HG03196 (cell line): ENCODE measurements around the gene ZNF317.

Experiments
- ATAC-seq: cut with Tn5 transposase; IDR thresholded peaks from one replicate; pipeline ENCODE4 v1.9.1; 2021; ENCODE audit not compliant: unreplicated experiment

ZNF317 gene

DNA sequence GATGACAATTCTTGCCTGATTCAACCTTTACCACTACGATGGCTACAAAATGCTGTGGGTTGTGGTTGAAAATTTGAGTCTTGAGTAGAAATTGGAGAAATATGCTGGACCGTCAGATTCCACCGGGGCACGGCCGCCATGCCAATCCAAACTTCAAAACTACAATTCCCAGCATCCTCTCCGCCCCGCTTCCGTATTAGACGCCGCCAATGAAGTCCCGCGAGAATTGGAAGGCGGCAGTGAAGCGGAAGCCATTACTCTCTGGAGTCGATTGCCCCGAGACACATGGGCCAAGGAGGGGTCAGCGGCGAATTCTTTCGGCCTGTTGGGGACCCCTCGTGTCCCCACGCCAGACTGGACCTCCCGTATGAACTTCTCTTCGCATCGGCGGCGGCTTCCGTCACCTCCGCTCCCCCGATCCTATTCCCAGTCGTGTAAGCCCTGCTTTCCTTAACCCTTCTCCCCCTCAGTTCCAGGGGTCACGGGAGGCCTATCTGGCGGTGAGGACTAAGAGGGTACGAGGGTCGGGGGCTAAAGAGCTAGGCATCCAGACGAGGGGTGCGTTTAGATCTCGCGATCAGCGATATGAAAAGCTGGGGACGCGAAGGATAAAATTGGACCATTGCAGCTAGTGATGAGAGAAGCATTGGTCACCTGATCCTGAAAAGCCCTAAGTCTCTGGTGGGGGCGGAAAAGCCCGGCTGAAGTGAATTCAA is at the start of gene ZNF317:
Gene ZNF317, plus strand, starts transcription at position 239 of the 716 bp plus-strand sequence. CDS start 15,620 bp downstream, outside the sequence.
- ATAC-seq = peak; percentile 97

DNA sequence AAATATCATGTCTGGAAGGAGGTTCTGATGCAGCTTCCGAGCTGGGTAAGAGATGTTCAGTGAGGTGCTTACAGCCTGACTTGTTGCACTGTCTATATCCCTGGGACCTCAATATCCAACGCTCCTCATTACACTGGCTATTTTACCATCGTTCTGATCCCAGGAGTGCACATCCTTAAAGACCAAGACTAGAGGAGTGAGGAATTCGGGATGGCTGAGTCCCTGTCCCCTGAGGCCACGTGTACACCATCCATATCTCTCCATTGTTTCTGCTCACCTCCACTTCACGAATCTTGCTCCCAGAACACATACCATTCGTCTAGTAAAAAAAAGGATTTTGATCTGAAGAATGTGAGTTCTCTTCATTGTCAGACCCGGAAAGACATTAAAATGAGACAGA is 32.8 kb upstream of the ZNF317 start, which contains the start of gene OR7G2:
Gene OR7G2, minus strand, starts transcription at position 101 of the 400 bp plus-strand sequence. CDS start 4,232 bp downstream, outside the sequence.
- no peak for ATAC-seq

DNA sequence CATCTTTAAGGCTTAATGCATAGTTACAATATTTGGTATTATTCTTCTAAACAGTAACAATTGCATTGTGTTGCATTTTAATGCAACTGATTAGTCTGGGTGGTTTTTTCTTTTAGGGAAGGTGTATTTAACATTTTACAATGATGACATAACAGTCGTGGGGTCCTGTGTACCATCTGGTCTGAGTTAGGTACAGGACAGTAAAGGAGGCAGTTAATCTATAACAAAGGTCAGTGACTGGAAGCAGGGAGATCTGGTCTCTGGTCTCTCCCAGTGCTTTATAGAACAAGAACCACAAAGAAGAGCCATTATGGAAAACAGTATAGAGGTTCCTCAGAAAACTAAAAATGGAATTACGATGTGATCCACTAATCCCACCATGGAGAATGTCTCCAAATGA is 30.2 kb upstream of the ZNF317 start:
- ATAC-seq = no peak

DNA sequence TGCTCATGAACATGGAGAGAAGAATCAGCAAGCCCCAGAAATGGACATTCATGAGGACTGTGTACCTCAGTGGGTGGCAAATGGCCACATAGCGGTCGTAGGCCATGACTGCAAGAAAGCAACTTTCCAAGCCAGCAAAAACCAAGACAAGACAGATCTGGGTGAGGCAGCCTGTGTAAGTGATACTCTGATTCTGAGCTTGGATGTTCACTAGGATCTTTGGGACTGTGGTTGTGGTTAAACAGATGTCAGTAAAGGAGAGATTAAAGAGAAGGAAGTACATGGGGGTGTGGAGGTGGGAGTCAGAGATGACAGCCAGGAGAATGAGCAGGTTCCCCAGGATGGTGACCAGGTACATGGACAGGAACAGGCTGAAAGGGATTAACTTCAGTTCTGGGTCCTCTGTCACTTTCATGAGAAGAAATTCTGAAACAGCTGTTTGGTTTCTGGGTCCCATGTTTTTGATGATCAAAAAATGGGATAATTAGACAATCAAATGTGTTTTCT is 24.8 kb upstream of the ZNF317 start, which contains the start of gene OR7G1:
Gene OR7G1, minus strand, starts transcription at position 457 of the 507 bp plus-strand sequence. Its CDS starts 0 bp downstream, at position 457.
- ATAC-seq = no peak

DNA sequence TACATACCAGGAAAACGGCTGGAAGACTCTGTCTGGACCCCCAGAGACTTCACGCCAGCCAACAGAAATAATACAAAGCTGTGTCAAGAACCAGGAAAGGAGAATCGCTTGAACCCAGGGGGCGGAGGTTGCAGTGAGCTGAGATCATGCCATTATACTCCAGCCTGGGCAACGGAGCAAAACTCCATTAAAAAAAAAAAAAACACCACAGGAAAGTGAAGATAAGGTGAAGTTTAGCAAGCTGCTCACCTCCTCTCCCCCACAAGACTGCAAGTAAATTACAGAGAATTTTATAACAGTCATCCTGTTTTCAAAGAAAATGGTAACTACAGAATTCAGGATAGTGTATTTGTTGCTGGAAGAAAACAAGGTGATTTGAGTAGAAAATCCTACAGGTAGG is 23.6 kb upstream of the ZNF317 start:
- no peak for ATAC-seq

DNA sequence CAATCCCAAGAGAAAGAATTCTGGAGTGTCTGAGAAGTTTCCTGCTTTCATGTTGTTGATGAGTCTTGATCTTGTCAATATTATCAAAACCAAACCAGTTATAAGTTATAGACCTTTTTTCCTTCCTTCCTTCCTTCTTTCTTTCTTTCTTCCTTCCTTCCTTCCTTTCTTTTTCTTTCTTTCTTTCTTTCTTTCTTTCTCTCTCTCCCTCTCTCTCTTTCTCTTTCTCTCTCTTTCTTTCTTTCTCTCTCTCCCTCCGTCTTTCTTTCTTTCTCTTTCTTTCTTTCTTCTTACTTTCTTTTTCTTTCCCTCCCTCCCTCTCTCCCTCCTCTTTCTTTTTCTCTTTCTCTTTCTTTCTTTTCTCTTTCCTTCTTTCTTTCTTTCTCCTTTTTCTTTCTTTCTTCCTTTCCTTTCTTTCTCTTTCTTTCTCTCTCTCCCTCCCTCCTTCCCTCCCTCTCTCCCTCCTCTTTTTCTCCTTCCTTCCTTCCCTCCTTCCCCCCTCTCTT is 13.2 kb upstream of the ZNF317 start, which contains the start of gene OR7G3:
Gene OR7G3, minus strand, starts transcription at position 51 of the 506 bp plus-strand sequence. Its CDS starts 0 bp downstream, at position 51.
- ATAC-seq = no peak

DNA sequence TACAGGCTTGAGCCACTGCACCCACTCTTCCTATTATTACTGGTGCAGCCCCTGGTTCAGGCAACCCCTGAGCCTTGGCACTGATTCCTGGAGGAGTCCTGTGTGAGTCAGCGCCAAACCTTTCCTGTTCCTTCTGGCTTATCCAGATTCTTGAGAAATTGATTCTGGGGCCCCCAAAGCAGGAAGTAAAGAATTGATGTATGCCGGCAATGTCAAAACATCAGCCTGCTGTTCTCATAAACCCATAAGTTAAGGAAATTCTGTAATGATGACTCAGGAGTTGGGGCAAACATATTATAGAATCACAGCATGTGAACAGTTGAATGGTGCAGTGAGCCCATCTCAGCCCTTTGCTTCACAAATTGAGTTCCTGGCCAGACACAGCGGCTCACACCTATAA is 12.0 kb upstream of the ZNF317 start:
- ATAC-seq = no peak

DNA sequence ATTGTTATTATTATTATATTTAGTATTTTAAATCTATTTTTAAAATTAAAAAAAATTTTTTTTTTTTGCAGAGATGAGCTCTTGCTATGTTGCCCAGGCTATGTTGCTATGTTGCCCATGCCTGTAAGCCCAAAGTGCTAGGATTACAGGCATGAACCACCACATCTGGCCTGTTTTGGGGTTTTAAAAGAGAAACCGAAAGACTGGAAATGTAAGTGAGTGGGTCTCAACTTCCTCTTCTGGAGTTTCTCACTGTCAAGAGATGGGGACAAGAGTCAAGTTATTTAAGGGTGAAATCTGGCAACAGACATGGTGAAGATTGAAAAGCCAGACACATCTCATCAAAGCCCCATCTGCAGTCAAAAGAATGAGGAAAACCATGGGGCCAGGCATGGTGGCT is 9.2 kb upstream of the ZNF317 start:
- ATAC-seq = no peak

DNA sequence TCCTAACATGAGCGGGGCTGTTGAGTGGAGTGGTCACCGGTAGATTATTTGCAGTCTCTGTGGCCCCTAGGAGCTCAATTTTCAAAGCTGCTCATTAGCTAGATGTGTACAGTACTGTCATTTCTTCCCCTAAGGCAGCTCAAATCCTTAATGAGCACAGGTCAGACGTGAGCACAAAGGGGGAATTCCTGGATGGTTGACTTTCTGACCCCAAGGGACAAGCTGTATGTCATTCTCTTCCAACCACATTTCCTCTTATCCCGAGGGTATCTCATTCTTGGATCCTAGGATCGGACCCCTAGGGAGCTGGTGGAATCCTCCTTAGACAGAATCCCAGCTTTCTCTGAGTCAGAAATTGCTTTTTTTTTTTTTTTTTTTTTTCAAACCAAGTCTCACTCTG is 7.8 kb upstream of the ZNF317 start:
- no peak for ATAC-seq

DNA sequence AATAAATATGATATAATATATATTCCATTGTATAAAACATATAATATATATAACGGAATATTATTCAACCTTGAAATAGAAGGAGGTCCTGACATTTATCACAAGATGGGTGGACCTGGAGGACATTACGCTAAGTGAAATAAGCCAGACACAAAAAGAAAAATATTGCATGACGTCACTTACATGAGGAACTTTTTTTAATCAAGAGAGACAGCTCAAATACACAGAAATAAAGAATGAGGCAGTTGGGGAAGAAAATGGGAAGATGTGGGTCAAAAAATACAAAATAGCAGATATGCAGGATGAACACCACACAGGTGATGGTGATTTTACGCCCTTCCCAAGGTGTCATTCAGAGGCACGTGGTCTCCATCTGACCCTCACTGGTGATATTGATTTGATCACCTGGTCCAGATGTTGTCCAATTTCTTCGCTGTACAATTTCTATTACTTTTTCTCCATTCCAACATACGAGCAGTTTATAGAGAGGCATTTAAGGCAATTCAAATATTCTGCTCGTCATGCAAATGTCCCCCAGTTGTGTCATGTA is 513 bp upstream of the ZNF317 start:
- peak; percentile 15 for ATAC-seq

DNA sequence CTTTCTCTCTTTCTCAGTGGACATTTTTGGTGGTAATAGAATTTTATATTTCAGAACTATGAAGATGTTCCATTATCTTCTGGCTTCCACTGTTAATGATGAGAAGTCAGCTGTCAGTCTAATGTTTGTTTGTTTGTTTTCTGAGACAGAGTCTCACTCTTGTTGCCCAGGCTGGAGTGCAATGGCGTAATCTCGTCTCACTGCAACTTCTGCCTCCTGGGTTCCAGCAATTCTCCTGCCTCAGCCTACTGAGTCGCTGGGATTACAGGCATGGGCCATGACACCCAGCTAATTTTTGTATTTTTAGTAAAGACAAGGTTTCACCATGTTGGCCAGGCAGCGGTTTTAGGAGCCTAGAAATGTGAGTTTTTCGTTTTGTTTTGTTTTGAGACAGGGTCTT is 4.7 kb downstream of the ZNF317 start:
- no peak for ATAC-seq

DNA sequence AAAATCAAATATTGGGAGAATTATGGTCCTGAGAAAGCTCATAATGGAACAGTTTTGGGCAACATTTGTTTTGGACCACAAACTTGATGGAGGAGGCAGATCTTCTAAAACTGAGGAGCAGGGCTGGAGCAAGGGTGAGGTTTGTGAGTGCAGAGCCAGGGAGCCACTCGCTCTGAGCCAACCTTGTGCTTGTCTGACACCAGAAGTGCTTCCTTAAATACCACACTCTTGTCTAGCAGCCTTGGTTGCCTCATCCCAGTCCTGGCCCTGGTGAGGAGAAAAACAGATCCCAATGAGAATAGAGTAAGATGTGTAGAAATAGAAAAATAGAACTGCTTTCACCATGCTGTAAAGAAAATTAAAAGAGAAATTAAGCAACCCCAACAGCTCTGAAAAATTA is 6.7 kb downstream of the ZNF317 start:
- no peak for ATAC-seq

DNA sequence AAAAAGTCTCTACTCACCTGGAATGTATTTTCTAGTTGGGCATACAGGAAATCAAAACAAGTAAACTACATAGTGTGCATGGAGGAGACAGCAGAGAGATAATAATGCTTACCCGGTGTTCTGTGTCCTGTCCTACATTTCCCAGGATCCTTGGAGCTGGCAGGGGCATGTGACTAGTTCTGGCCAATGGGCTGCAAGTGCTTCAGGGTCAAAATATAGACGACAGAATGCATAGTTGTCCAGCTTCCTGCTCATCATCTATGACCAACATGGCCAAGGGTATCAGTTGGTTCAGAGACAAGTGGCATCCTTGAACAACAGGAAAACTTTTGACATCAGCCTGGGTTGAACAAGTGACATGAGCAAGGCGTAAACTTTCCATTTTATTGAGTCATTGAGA is 8.5 kb downstream of the ZNF317 start:
- no peak for ATAC-seq

DNA sequence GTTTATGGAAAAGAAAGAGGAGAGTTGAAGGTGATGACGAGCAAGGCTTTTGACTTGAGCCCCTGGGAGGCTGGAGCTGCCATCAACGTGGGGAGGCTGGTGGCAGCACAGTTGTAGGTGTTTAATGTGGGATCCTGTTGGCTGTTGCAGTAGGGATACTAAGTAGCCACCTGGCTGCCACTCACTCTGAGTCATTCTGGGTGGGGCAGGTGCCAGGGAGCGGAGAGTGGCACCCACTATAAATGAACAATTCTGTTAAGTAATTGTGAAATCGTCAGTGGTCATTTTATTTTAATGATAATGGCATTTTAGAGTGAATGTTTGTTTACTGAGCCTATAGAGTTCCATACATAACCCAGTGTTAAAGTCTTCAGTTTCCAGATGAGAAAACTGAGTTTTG is 9.8 kb downstream of the ZNF317 start:
- ATAC-seq = no peak

DNA sequence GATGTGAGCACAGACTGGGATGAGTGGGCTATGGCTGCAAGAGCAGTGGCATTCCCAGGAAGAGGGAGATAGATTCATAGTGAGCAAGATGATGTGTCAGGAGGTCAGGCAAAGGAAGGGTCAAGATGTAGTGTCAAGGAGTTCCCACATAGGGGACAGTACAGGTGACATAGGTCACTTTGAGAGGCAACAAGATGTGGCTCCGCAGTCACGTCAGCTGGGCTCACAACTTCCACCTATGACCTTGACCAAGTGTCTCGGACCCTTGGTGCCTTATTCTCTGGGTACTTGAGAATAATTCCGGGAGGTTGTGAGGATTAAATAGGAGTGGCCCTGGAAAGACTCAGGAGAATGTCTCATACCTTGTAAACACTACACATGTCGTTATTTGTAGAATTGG is 10.5 kb downstream of the ZNF317 start:
- ATAC-seq = no peak

DNA sequence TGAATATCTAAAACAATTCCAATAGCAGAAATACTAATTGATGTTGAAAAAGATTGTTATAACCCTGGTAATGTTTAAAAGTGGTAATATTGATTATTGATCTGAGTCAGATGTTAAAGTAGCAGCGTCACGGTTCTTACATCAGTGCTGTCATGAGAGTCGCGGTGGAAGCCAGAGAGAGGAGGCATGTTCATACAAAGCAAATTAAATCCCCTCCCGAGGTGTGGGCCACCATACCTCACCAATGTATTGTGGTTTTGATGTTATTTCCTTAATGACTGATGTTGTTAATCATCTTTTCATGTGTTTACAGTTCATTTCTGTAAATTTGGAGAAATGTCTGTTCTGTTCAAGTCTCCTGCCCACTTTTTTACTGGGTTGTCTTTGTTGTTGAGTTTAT is 11.2 kb downstream of the ZNF317 start:
- ATAC-seq = no peak

DNA sequence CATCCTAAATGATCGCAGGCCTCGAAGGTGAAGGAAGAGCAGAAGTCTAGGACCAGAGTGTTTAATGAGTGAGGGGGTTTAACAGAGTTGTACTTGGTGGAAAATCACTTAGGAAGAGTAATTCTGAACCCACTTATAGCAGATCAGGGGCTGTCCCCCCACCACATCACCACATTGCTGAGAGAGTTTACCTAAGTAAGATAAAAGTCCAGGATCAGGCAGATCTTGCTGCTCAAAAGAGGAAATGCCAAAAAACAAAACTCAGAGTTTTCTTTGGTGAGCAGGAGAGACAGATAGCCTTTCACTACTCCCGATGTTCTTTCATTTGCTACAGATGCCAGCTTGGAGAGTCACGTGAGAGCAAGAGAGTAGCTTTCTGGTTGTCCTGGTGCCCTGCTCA is 15.4 kb downstream of the ZNF317 start:
- no peak for ATAC-seq

DNA sequence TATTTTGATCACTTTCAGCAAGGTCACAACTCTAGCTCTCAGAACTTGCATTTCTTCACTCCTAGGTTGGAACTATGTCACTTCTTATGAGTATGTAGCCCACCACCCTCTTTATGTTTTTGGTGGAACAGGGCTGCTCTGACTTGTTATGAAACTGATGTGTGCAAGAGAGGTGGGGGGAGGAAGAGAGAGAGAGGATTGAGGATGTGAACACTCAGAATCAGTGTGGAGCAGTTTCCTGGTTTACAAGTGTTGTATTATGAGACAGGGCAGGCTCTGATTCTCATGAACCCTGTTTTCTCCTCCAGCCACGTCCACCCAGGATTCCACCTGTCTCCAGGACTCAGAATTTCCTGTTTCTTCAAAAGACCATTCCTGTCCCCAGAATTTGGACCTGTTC is 16.1 kb downstream of the ZNF317 start:
- no peak for ATAC-seq

DNA sequence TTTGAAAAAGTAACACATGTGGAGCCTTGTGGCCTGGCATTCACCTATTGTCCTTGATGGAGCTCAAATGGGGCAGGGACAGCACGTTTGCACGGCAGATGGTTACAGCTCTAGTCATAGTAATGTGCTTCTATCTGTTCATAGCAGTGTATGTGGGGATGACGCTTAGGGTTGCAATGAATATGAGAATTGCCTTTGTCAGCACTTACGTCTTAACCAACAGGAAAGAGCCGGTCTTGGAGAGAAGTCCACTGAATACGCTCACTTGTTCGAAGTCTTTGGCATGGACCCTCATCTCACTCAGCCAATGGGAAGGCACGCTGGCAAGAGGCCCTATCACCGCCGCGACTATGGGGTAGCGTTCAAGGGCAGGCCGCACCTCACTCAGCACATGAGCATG is 19.7 kb downstream of the ZNF317 start:
- ATAC-seq = no peak

DNA sequence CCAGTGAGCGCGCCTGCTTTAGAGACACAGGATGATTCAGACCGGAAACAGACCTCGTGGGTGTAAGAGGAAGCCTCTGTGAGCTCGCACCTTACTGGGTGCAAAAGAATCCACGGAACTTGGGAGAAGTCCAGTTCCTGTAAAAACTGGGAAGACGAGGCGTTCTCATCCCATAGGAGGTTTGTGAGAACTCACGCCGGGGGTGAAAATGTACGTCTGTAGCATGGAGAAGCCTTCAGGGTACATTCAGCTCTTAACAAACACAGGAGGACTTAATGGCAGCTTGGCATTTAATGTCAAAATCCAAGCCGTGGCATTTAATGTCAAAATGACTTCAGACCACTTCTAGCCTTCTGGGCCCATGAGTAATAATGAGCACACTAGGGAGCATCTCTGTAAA is 21.2 kb downstream of the ZNF317 start:
- ATAC-seq = no peak

DNA sequence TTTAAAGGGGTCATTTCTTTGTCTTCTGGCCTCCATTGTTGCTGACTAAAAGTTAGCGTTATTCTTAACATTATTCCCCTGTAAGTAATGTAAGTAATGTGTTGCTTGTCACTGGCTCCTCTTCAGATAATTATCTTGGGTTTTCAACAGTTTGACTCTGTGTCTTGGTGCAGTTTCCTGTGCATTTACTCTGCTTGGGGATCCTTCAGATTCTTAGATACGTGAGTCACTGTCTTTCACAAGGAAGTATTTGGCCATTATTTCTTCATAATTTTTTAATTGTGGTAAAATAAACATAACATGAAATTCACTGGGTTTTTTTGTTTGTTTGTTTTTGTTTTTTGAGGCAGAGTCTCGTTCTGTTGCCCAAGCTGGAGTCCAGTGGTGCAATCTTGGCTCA is 25.1 kb downstream of the ZNF317 start:
- no peak for ATAC-seq

DNA sequence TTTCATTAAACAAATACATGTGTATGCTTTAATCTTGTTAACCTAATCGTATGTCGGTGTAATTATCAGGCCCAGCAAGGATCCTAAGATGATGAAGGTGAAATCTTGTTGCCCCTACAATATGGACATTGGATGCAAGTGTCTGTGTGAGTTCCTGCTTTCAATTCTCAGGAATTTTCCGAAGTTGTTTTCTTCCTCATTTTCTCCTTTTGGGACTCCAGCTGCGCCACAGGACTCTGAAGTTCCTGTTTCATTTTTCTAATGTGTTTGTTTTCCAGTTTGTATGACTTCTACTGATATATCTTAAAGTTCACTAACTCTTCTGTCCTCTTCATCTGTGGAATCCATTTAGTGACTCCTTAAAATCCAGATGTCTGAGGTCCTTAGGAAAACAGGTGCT is 26.6 kb downstream of the ZNF317 start:
- no peak for ATAC-seq
